IMR-90 (cell line): ENCODE data around the gene CD9. TPM values are rescaled to one million over a fixed set of nuclear protein-coding genes. Genes with fewer than 3 reads are reported as not detected.

ENCODE experiments used
- ATAC-seq: fragments of 200-7000 bp; cut with Tn5 transposase; 2 replicates; pipeline ENCODE4 v1.9.1; 2020; ENCODE audit warnings: low read depth, mild to moderate bottlenecking, moderate library complexity
- BruUV-seq: library from RNA; stranded (reverse); fragments of 400-500 nt; replicated peaks from 2 replicates; lab custom pipeline; 2021; lab: Mats Ljungman, UMichigan
- CTCF ChIA-PET: fragments of 300-600 bp; formaldehyde crosslinking; extraction: SDS; loops from one replicate; lab custom pipeline; 2021; ENCODE audit warnings: antibody characterized with exemption; lab: Yijun Ruan, JAX
- POLR2A ChIA-PET: fragments of 300-600 bp; sonication (Branson Sonifier 250); formaldehyde crosslinking; loops from one replicate; lab custom pipeline; 2022; ENCODE audit warnings: antibody characterized with exemption; ENCODE audit not compliant: unreplicated experiment; lab: Charles Lee
- DNase-seq: peaks from one replicate; pipeline ENCODE4 v3.0.0; 2013
- H2AFZ ChIP-seq: replicated peaks from 2 replicates; pipeline ENCODE3; 2013; ENCODE audit warnings: low read length, mild to moderate bottlenecking; ENCODE audit not compliant: poor library complexity
- H2AK5ac ChIP-seq: 2 replicates; pipeline ENCODE4 v1.6.1; 2013; ENCODE audit warnings: low read depth, low read length, inconsistent platforms
- H2AK9ac ChIP-seq: replicated peaks from 2 replicates; pipeline ENCODE3; 2013; ENCODE audit warnings: mild to moderate bottlenecking, low read depth, low read length, moderate library complexity; ENCODE audit not compliant: poor library complexity
- H2BK120ac ChIP-seq: 2 replicates; pipeline ENCODE4 v1.6.1; 2013; ENCODE audit warnings: low read depth, low read length, inconsistent platforms
- H2BK15ac ChIP-seq: 3 replicates; pipeline ENCODE4 v1.6.1; 2013; ENCODE audit warnings: low read depth, low read length, inconsistent platforms
- H2BK20ac ChIP-seq: 2 replicates; pipeline ENCODE4 v1.6.1; 2013; ENCODE audit warnings: low read depth, mild to moderate bottlenecking, inconsistent platforms, low read length, moderate library complexity
- H2BK5ac ChIP-seq: 2 replicates; pipeline ENCODE4 v1.6.1; 2013; ENCODE audit warnings: mild to moderate bottlenecking, low read depth, low read length, inconsistent platforms; ENCODE audit not compliant: poor library complexity, severe bottlenecking
- H3K14ac ChIP-seq: replicated peaks from 2 replicates; pipeline ENCODE4 v1.6.1; 2013; ENCODE audit warnings: low read depth, low read length, inconsistent platforms
- H3K18ac ChIP-seq: 2 replicates; pipeline ENCODE4 v1.6.1; 2013; ENCODE audit warnings: low read depth, low read length, control low read depth
- H3K23ac ChIP-seq: 2 replicates; pipeline ENCODE4 v1.6.1; 2013; ENCODE audit warnings: low read depth, low read length, inconsistent platforms
- H3K27ac ChIP-seq: 2 replicates; pipeline ENCODE4 v1.5.1; 2013; ENCODE audit warnings: mild to moderate bottlenecking, control low read depth, low read length; ENCODE audit not compliant: insufficient read depth
- H3K27me3 ChIP-seq: 2 replicates; pipeline ENCODE4 v1.6.1; 2013; ENCODE audit warnings: low read length; ENCODE audit not compliant: control insufficient read depth, insufficient read depth
- H3K36me3 ChIP-seq: 2 replicates; pipeline ENCODE4 v1.6.1; 2013; ENCODE audit warnings: low read length, mixed read lengths; ENCODE audit not compliant: control insufficient read depth, insufficient read depth
- H3K4ac ChIP-seq: 2 replicates; pipeline ENCODE4 v1.6.1; 2013; ENCODE audit warnings: low read depth, low read length, inconsistent platforms
- H3K4me1 ChIP-seq: 2 replicates; pipeline ENCODE4 v1.6.1; 2013; ENCODE audit warnings: low read length, mixed read lengths; ENCODE audit not compliant: control insufficient read depth, insufficient read depth
- H3K4me2 ChIP-seq: 2 replicates; pipeline ENCODE4 v1.6.1; 2013; ENCODE audit warnings: low read depth, mild to moderate bottlenecking, control low read depth, low read length, moderate library complexity
- H3K4me3 ChIP-seq: 2 replicates; pipeline ENCODE4 v1.5.1; 2013; ENCODE audit warnings: low read depth, mild to moderate bottlenecking, control low read depth, low read length, moderate library complexity; ENCODE audit not compliant: insufficient read depth
- H3K56ac ChIP-seq: 2 replicates; pipeline ENCODE4 v1.6.1; 2013; ENCODE audit warnings: low read length, inconsistent platforms; ENCODE audit not compliant: insufficient read depth; ENCODE audit errors: extremely low read depth
- H3K79me1 ChIP-seq, 2 experiments: 2 replicates each; pipeline ENCODE4 v1.6.1; 2013; ENCODE audit warnings: low read length in 2 of 2, inconsistent platforms in 1 of 2, low read depth in 1 of 2
- H3K9ac ChIP-seq: 2 replicates; pipeline ENCODE4 v1.6.1; 2013; ENCODE audit warnings: low read depth, low read length, control low read depth
- H3K9me1 ChIP-seq: 2 replicates; pipeline ENCODE4 v1.6.1; 2013; ENCODE audit warnings: low read length, inconsistent platforms; ENCODE audit not compliant: insufficient read depth
- H3K9me3 ChIP-seq: 2 replicates; pipeline ENCODE4 v1.6.1; 2013; ENCODE audit warnings: low read length; ENCODE audit not compliant: control insufficient read depth, insufficient read depth
- H4K20me1 ChIP-seq: 2 replicates; pipeline ENCODE4 v1.6.1; 2013; ENCODE audit warnings: low read length, inconsistent platforms; ENCODE audit not compliant: insufficient read depth
- H4K5ac ChIP-seq: 2 replicates; pipeline ENCODE4 v1.6.1; 2013; ENCODE audit warnings: mild to moderate bottlenecking, low read depth, low read length, control low read depth
- H4K8ac ChIP-seq, 2 experiments: 2 replicates each; pipeline ENCODE4 v1.6.1; 2013; ENCODE audit warnings: low read depth in 2 of 2, low read length in 2 of 2, control low read depth in 1 of 2, inconsistent platforms in 1 of 2
- H4K91ac ChIP-seq: 2 replicates; pipeline ENCODE4 v1.6.1; 2013; ENCODE audit warnings: low read depth, low read length, inconsistent platforms; ENCODE audit not compliant: insufficient read depth
- BHLHE40 ChIP-seq: fragments of 150-350 bp; IDR thresholded peaks from 2 replicates; pipeline ENCODE4 v1.6.1; 2016; ENCODE audit warnings: mild to moderate bottlenecking, low read depth, low read length
- CEBPB ChIP-seq: IDR thresholded peaks from 2 replicates; pipeline ENCODE4 v1.6.1; 2012; ENCODE audit warnings: low read depth, low read length, improper control_type of control experiment
- CHD1 ChIP-seq: IDR thresholded peaks from 2 replicates; pipeline ENCODE4 v1.6.1; 2012; ENCODE audit warnings: low read depth, low read length, improper control_type of control experiment
- FOS ChIP-seq: fragments of 150-350 bp; IDR thresholded peaks from 2 replicates; pipeline ENCODE4 v1.6.1; 2016; ENCODE audit warnings: low read depth, low read length
- MAFK ChIP-seq: IDR thresholded peaks from 2 replicates; pipeline ENCODE4 v1.6.1; 2012; ENCODE audit warnings: low read depth, low read length, improper control_type of control experiment
- MAZ ChIP-seq: IDR thresholded peaks from 2 replicates; pipeline ENCODE4 v1.6.1; 2012; ENCODE audit warnings: low read depth, mild to moderate bottlenecking, low read length, improper control_type of control experiment, moderate library complexity, borderline replicate concordance
- MXI1 ChIP-seq: IDR thresholded peaks from 2 replicates; pipeline ENCODE4 v1.6.1; 2012; ENCODE audit warnings: low read depth, mild to moderate bottlenecking, low read length, moderate library complexity, borderline replicate concordance
- NFE2L2 ChIP-seq: fragments of 150-350 bp; IDR thresholded peaks from 2 replicates; pipeline ENCODE4 v1.6.1; 2016; ENCODE audit warnings: low read depth, mild to moderate bottlenecking, low read length
- POLR2A ChIP-seq: IDR thresholded peaks from 2 replicates; pipeline ENCODE4 v1.6.1; 2012; ENCODE audit warnings: mild to moderate bottlenecking, low read depth, low read length
- RAD21 ChIP-seq: IDR thresholded peaks from 2 replicates; pipeline ENCODE4 v1.6.1; 2012; ENCODE audit warnings: low read length, improper control_type of control experiment
- RCOR1 ChIP-seq: IDR thresholded peaks from 2 replicates; pipeline ENCODE4 v1.6.1; 2012; ENCODE audit warnings: mild to moderate bottlenecking, low read length, improper control_type of control experiment; ENCODE audit not compliant: insufficient replicate concordance
- RFX5 ChIP-seq: IDR thresholded peaks from 2 replicates; pipeline ENCODE4 v1.8.0; 2012; ENCODE audit warnings: low read depth, mild to moderate bottlenecking, low read length, moderate library complexity
- SMC3 ChIP-seq: fragments of 150-350 bp; IDR thresholded peaks from 2 replicates; pipeline ENCODE4 v1.6.1; 2016; ENCODE audit warnings: low read depth, mild to moderate bottlenecking, antibody characterized with exemption, low read length, moderate library complexity
- WGBS, 2 experiments: methylation state at CpG; one replicate each; pipeline versions ENCODE4 v1.1.5 to v1.1.7; 2013; ENCODE audit warnings: missing lambda C conversion rate in 2 of 2; ENCODE audit not compliant: insufficient read length in 1 of 2; ENCODE audit errors: extremely low coverage in 2 of 2; 5-methylcytosine and 5-hydroxymethylcytosine counted together
- dilution Hi-C: fragments of 300-500 bp; cut with HindIII; formaldehyde crosslinking; loops from one replicate; pipeline ENCODE4 v1.14.3; 2018; ENCODE audit warnings: low sequenced_read_pairs; ENCODE audit not compliant: unreplicated experiment
- in situ Hi-C: fragments of 300-500 bp; cut with MboI; formaldehyde crosslinking; loops from 3 replicates; pipeline ENCODE4 v1.14.3; 2019; ENCODE audit warnings: low sequenced_read_pairs, inconsistent platforms, mixed read lengths
- intact Hi-C: fragments of 100-400 bp; cut with micrococcal nuclease; formaldehyde crosslinking; loops from 2 replicates; pipeline ENCODE4 v1.10.0; 2022
- polyA plus RNA-seq, 3 experiments: library from polyadenylated mRNA; depleted of rRNA; stranded (reverse); fragments of >200 nt; gene quantifications; 2 replicates each; pipeline ENCODE4 v1.2.3, GENCODE V29; 2012; ENCODE audit warnings: low replicate concordance in 1 of 3
- total RNA-seq: library from RNA; depleted of rRNA; stranded (reverse); fragments of >200 nt; gene quantifications from 2 replicates; pipeline ENCODE4 v1.2.3, GENCODE V29; 2012
- TF ChIP-seq, protein P1 (sequence below): fragments of 150-350 bp; IDR thresholded peaks from 2 replicates; pipeline ENCODE4 v1.6.1; 2016; ENCODE audit warnings: low read depth, mild to moderate bottlenecking, low read length, moderate library complexity, borderline replicate concordance
- TF ChIP-seq, protein P2 (sequence below): conservative IDR thresholded peaks from 2 replicates; pipeline ENCODE4 v1.5.1; 2012; ENCODE audit warnings: mild to moderate bottlenecking, low read depth, low read length, improper control_type of control experiment
- TF ChIP-seq, protein P3 (sequence below): fragments of 150-350 bp; IDR thresholded peaks from 2 replicates; pipeline ENCODE4 v1.6.1; 2017; ENCODE audit warnings: mild to moderate bottlenecking, antibody characterized with exemption, low read length, low read depth

Gene CD9
- total and polyA plus RNA-seq, 2 of the 4 experiments (the other 2 are of a cell fraction), result 48.8 to 70.9 TPM

DNA sequence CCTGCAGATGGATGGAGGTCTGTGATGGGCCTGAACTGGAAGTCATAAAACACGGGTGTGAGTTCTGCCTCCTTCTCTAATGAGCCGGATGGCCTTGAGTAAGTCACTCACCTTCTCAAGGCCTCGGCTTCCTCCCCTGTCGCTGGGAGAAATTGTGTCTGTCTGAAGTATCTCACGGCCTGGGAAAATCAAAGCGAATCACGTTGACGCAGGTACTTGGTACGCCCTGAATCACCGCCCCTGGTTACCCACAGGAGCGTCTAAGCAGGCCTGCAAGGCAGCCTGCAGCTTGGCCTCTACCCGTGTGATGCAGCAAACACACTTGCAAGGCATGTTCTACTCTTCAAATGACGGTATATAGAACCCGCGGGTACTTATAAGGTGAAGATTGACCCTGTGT is 28.1 kb upstream of the CD9 start:
- Histone ChIP-seq H3K9me3 (no peaks in the 10 kb centered on the region), H4K20me1 (0 out of 2 replicates have a peak, but pooled peaks cover 4% of the 10 kb centered on the region), H3K18ac (no peak overlapping the region), H3K27ac (no peak overlapping the region), H3K9ac (no peak overlapping the region), H3K4ac (no peak overlapping the region), H2BK5ac (no peak overlapping the region), H2AK5ac (no peak overlapping the region; the same call in 1 of the 2 replicates), H4K8ac (no peak overlapping the region), H3K4me2 (no peak overlapping the region), H3K23ac (no peak overlapping the region), H2AK9ac (no peak overlapping the region), H3K14ac (no peak overlapping the region), H2BK120ac (no peak overlapping the region; the same call in 1 of the 2 replicates), H3K4me3 (no peak overlapping the region), H4K91ac (no peak overlapping the region), H2BK20ac (no peak overlapping the region), H2AFZ (no peak overlapping the region), H2BK15ac (0 out of 3 replicates have a peak overlapping the region, but pooled peaks have one; percentile 23), H4K5ac (no peak overlapping the region), H3K9me1 (peaks cover 3% of the 10 kb centered on the region; the same call in 1 of the 2 replicates), H3K79me1 (no peaks in the 10 kb centered on the region), H3K27me3 (no peaks in the 10 kb centered on the region), H3K36me3 (no peaks in the 10 kb centered on the region), H3K4me1 (peaks cover 5% of the 10 kb centered on the region), H3K56ac (no peak overlapping the region)
- no peak for TF ChIP-seq RCOR1
- no peak for TF ChIP-seq CHD1
- TF ChIP-seq FOS, result no peak
- no peak for TF ChIP-seq MAFK
- TF ChIP-seq RAD21, result no peak
- TF ChIP-seq SMC3, result no peak
- TF ChIP-seq, protein P1, sequence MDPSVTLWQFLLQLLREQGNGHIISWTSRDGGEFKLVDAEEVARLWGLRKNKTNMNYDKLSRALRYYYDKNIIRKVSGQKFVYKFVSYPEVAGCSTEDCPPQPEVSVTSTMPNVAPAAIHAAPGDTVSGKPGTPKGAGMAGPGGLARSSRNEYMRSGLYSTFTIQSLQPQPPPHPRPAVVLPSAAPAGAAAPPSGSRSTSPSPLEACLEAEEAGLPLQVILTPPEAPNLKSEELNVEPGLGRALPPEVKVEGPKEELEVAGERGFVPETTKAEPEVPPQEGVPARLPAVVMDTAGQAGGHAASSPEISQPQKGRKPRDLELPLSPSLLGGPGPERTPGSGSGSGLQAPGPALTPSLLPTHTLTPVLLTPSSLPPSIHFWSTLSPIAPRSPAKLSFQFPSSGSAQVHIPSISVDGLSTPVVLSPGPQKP, result no peak
- no peak for TF ChIP-seq NFE2L2
- TF ChIP-seq RFX5, result no peak
- TF ChIP-seq CEBPB, result no peak
- TF ChIP-seq, protein P2, sequence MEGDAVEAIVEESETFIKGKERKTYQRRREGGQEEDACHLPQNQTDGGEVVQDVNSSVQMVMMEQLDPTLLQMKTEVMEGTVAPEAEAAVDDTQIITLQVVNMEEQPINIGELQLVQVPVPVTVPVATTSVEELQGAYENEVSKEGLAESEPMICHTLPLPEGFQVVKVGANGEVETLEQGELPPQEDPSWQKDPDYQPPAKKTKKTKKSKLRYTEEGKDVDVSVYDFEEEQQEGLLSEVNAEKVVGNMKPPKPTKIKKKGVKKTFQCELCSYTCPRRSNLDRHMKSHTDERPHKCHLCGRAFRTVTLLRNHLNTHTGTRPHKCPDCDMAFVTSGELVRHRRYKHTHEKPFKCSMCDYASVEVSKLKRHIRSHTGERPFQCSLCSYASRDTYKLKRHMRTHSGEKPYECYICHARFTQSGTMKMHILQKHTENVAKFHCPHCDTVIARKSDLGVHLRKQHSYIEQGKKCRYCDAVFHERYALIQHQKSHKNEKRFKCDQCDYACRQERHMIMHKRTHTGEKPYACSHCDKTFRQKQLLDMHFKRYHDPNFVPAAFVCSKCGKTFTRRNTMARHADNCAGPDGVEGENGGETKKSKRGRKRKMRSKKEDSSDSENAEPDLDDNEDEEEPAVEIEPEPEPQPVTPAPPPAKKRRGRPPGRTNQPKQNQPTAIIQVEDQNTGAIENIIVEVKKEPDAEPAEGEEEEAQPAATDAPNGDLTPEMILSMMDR, result no peak
- TF ChIP-seq POLR2A, result no peak
- TF ChIP-seq, protein P3, sequence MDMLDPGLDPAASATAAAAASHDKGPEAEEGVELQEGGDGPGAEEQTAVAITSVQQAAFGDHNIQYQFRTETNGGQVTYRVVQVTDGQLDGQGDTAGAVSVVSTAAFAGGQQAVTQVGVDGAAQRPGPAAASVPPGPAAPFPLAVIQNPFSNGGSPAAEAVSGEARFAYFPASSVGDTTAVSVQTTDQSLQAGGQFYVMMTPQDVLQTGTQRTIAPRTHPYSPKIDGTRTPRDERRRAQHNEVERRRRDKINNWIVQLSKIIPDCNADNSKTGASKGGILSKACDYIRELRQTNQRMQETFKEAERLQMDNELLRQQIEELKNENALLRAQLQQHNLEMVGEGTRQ, result no peak
- no peak for TF ChIP-seq MXI1
- no peak for TF ChIP-seq MAZ
- no peak for TF ChIP-seq BHLHE40
- CTCF ChIA-PET, result no interaction called here
- DNase-seq (no peak), ATAC-seq (no peak)
- POLR2A ChIA-PET, result no interaction called here
- in situ Hi-C loops, result no loop called here
- WGBS, 2 experiments, result 96% methylated on average over 8 of the region's 15 CpGs; no CpG with 5 or more reads in 1 of the 2 experiments
- intact Hi-C loops, result no loop called here
- dilution Hi-C loops, result no loop called here
- BruUV-seq, result no TSS peak
